ENCODE measurements around the gene OSTF1.

The OSTF1 gene

GRCh38 chr9:75083188-75083970, 4.9 kb upstream of the OSTF1 start:
- no peak for DNase-seq

DNA sequence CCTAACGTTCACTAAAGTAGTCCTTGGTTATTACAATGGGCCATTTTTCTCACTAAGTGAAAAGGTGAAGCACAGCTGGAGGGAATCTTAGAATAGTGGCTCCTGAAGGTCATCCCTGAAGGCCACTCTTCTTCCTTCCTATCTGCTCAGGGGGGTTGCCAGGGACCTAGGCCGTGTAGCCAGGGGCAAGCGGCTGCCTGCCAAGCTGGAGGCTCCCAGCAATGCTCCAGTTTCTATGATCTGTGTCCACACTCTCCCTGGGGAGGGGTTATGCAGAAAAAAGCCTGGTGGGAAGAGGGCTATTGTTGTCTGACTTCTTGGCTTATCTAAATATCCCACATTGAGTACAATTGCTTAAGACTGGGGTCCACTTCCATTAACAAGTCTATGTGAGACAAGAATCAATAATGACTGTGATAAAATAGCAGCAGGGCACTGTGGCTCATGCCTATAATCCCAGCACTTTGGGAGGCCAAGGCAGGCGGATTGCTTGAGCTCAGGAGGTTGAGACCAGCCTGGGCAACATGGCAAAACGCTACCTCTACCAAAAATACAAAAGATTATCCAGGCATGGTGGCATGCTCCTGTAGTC, 4.1 kb upstream of the OSTF1 start:
- no peak for DNase-seq

- no peak for DNase-seq
Measured at GRCh38 chr9:75085640-75086039, 2.7 kb upstream of the OSTF1 start.

DNA sequence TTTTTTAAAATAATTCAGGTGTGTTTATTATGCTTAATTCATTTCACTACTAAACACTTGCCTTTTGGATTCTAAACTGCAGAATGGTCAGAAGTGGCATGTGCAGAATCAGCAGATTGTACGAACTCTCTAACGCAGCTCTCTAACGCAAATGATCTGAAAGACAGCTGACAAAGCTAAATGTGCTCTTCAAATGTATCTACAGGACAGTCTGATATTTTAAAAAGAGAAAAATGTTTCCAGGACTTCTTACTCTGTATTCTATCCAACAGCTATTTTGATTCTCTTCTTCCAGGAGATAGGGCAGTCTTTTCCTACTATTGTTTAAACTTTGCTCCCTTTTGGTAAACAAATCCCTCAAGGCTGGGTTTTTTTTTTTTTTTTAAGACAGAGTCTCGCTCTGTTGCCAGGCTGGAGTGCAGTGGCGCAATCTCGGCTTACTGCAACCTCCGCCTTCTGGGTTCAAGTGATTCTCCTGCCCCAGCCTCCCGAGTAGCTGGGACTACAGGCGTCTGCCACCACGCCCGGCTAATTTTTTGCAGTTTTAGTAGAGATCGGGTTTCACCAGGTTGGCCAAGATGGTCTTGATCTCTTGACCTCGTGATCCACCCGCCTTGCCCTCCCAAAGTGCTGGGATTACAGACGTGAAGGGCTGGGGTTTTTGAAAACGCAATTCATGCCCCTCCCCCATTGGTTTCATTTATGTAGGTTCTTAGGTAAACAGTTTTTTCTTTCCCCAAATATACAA, 1.6 kb upstream of the OSTF1 start:
- DNase-seq: no peak

- no peak for DNase-seq
Measured at GRCh38 chr9:75087289-75087823, 958 bp upstream of the OSTF1 start.

GRCh38 chr9:75088646-75089372, 495 bp downstream of the OSTF1 start:
- DNase-seq: no peak

GRCh38 chr9:75089373-75089766, 1.1 kb downstream of the OSTF1 start:
- DNase-seq: no peak

DNA sequence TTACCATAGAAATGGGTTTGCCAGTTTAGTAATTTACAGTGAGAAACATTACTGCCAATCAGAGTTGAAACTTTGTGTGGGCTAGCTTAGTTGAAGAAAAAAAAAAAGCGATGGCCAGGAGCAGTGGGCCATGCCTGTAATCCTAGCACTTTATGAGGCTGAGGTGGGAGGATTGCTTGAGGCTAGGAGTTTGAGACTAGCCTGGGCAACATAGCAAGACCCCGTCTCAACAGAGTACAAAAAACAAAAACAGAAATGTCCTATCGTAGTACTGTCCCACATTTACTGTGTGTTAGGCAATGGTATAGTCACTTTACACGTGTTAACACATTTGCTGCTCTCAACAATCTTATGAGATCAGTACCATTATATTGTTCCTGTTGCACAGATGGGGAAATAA, 2.3 kb downstream of the OSTF1 start:
- DNase-seq: no peak

- DNase-seq: no peak
Measured at GRCh38 chr9:75092766-75093165, 4.5 kb downstream of the OSTF1 start.

GRCh38 chr9:75096796-75097195, 8.5 kb downstream of the OSTF1 start:
- DNase-seq: no peak

DNA sequence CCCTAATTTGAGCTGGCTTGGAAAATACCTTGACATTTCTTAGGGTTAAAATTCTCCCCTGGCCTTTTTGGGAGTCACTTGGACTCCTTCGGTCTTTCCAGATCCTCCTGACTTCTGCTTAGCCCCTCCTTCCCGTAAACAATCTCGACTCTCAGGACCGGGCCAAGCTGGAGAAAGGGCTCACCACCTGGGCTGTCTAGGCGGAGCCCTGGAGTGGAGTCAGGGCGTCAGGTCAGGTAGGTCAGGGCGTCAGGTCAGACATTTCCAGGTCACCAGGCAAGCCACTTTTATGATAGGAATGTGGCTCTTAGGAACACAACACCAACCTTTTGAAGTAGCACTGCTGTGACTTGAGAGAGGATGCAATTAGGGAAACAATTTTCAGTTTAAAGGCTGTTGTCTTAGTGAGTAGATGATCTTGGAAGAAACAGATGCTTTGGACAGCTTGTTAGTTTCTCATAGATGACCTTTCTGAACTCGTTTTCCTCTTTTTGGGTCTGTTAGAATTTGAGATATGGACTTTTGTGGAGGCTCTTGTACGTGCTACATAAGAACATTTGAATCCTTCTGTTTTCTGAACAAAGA, 12.8 kb downstream of the OSTF1 start:
- no peak for DNase-seq

DNA sequence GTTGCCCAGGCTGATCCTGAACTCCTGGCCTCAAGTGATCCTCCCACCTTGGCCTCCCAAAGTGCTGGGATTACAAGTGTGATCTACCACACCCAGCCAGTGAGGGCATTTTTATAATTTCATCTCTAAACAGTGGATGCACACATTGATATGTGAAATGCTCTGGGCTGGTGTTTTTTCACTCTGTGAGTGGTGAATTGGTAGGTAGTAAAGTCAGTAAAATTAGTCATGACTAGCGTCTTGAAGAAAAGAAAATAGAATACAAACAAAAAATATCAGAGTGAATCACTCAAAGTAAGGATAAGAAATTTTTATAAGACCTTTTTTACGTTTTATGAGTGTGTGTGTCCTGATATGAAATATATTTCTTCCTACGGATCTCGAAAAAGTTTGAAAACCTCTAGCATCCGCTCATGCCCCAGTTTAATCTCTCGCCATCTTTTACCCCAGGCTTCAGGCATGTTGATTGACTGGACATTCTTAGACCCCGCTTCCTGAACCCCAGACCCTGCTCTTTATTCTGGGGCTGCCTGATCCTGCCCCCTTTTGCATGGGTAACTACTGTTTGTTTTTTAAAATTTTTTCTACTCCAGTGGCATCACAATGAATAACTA, 14.0 kb downstream of the OSTF1 start:
- no peak for DNase-seq

- DNase-seq: no peak
Measured at GRCh38 chr9:75104607-75105006, 16.3 kb downstream of the OSTF1 start.

DNA sequence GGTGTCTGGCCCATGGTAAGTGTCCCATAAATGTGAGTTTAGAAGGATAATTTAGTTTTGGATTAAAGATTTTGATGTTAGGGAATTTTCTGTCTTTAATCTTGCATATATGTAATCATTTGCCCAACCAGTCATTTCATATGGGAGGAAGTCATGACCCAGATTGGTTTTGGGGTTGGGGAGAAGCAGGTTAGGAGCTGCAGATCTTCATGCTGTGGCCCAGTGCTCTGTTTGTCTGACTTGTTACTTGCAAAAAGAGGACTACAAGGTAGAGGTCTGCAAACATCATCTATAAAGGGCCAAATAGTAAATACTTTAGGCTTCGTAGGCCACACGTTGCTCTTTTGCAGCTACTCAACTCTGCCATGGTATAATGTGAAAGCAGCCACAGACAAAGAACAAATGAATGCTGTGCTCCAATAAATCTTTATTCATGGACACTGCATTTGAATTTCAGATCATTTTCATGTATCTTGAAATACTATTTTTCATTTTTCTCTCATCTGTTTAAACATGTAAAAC, 16.8 kb downstream of the OSTF1 start:
- no peak for DNase-seq

GRCh38 chr9:75105841-75106240, 17.5 kb downstream of the OSTF1 start:
- DNase-seq: no peak

GRCh38 chr9:75106857-75107256, 18.5 kb downstream of the OSTF1 start:
- peak; percentile 31 for DNase-seq

DNA sequence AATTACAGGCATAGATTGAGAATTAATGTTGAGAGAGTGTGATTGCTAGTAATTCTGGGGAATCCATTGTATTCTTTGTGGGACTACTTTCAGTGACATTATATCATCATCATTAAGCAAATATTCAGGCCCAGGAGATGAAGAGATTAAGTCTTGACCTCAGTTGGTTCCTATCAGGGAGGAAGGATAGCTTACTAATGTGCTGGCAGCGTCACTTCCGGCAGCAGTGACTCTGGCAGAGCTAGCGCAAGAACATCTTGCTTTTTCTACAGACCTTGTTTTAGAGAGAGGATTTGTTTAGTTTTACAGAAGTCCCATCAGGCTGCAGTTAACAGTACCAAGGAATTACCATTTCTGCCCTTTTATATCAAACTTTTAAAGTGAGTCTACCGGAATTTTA, 20.3 kb downstream of the OSTF1 start:
- DNase-seq: no peak

GRCh38 chr9:75109210-75109839, 21.0 kb downstream of the OSTF1 start:
- no peak for DNase-seq

GRCh38 chr9:75111019-75111622, 22.8 kb downstream of the OSTF1 start:
- DNase-seq: no peak

DNA sequence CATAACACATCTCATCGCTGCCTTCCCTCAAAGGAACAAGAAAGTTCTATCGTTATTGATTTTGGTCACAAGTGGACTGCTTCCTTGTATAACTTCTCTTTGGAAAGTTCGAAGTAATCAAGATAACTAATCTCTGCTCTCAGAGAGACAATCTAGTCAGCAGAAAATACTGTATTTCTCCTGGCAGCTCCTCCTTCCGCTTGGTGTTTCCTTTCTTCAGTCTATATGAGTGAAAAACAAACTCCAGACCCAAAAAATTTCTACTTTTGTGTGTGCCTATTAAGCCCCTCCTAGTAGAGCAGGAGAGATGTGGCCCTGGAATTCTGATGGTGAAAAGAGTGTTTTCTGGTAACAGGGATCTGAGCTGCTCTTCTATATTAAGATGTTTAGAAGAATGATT, 24.5 kb downstream of the OSTF1 start:
- DNase-seq: no peak

GRCh38 chr9:75116306-75116705, 28.0 kb downstream of the OSTF1 start:
- DNase-seq: no peak
